Measurements from ENCODE around the gene DDIAS. TPM values are rescaled to one million over a fixed set of nuclear protein-coding genes. Genes with fewer than 3 reads are reported as not detected.
A peak's percentile ranks its signal among the peaks of the same experiment; 100 is the strongest.

DDIAS gene
- total and polyA plus RNA-seq, 9 of the 15 experiments (the other 6 are each of a cell fraction or from before 2014, with no cell fraction given) = 9.4 to 27.2 (median 23.3) TPM

DNA sequence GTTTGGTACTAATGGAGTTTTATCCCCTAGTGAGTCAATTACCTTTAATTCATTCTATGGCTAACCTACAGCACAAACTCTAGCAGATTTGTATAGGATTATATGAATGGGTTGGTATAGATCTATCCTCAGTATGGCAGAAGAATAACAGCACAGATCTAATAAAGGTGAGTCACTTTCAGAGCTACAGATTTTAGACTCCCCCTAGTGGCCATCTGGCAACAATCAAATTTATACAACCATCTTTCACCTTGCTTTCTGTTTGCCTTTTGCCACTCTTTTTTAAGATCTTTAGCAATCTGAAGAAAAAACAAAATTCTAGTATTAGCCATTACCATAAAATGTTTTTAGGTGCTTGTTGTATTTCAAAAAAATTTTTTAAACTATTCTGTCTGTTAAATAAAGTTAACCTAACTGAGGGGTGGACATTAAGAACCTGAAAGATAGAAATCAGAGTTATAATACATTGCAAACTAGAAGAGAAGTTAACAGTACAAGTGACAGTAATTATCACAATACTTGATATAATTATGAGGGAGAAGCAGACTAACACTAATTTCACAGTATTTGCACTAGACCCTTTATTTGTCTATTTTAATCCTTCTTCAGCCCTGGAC is 25.8 kb downstream of the DDIAS start (continued):
- TF ChIP-seq, protein P1, sequence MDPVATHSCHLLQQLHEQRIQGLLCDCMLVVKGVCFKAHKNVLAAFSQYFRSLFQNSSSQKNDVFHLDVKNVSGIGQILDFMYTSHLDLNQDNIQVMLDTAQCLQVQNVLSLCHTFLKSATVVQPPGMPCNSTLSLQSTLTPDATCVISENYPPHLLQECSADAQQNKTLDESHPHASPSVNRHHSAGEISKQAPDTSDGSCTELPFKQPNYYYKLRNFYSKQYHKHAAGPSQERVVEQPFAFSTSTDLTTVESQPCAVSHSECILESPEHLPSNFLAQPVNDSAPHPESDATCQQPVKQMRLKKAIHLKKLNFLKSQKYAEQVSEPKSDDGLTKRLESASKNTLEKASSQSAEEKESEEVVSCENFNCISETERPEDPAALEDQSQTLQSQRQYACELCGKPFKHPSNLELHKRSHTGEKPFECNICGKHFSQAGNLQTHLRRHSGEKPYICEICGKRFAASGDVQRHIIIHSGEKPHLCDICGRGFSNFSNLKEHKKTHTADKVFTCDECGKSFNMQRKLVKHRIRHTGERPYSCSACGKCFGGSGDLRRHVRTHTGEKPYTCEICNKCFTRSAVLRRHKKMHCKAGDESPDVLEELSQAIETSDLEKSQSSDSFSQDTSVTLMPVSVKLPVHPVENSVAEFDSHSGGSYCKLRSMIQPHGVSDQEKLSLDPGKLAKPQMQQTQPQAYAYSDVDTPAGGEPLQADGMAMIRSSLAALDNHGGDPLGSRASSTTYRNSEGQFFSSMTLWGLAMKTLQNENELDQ (CRISPR knock-in tag; IDR thresholded peaks at IDR 0.05; ENCODE audit: borderline replicate concordance) = no peak
- TF ChIP-seq JUND (IDR thresholded peaks at IDR 0.05; ENCODE audit: borderline replicate concordance, low read depth, low read length) (peak; percentile 80), JUND (tag; IDR thresholded peaks at IDR 0.05; ENCODE audit: borderline replicate concordance, low read depth, low read length) (peak; percentile 81; the same call in 2 of the 3 replicates), FOSL1 (tag; conservative IDR thresholded peaks at IDR 0.05) (peak; percentile 75), CBFA2T3 (IDR thresholded peaks at IDR 0.05) (no peak), ZNF431 (CRISPR knock-in tag; IDR thresholded peaks at IDR 0.05) (no peak), CBX1 (IDR thresholded peaks at IDR 0.05; ENCODE audit: low read depth) (no peak), NEUROD1 (IDR thresholded peaks at IDR 0.05; ENCODE audit: borderline replicate concordance, low read depth, low read length, partially characterized antibody) (no peak), FOXA1 (IDR thresholded peaks at IDR 0.05; ENCODE audit: borderline replicate concordance) (no peak), ZBTB34 (CRISPR knock-in tag; IDR thresholded peaks at IDR 0.05) (no peak), ZNF316 (IDR thresholded peaks at IDR 0.05) (no peak), CBFB (CRISPR knock-in tag; IDR thresholded peaks at IDR 0.05) (no peak), SMARCC2 (IDR thresholded peaks at IDR 0.05; ENCODE audit: low read depth) (no peak), TFAM (CRISPR knock-in tag; conservative IDR thresholded peaks at IDR 0.05) (no peak), ELK1 (CRISPR knock-in tag; IDR thresholded peaks at IDR 0.05) (no peak), ESRRB (CRISPR knock-in tag; IDR thresholded peaks at IDR 0.05; ENCODE audit: borderline replicate concordance) (no peak)
- TF ChIP-seq, protein P2, sequence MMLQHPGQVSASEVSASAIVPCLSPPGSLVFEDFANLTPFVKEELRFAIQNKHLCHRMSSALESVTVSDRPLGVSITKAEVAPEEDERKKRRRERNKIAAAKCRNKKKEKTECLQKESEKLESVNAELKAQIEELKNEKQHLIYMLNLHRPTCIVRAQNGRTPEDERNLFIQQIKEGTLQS (IDR thresholded peaks at IDR 0.05) = peak; percentile 76
- TF ChIP-seq, protein P2 (CRISPR knock-in tag; conservative IDR thresholded peaks at IDR 0.05) = no peak
- TF ChIP-seq, protein P3, sequence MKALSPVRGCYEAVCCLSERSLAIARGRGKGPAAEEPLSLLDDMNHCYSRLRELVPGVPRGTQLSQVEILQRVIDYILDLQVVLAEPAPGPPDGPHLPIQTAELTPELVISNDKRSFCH (CRISPR knock-in tag; IDR thresholded peaks at IDR 0.05) = no peak
- TF ChIP-seq, protein P3 (tag; IDR thresholded peaks at IDR 0.05) = no peak
- TF ChIP-seq, protein P4, sequence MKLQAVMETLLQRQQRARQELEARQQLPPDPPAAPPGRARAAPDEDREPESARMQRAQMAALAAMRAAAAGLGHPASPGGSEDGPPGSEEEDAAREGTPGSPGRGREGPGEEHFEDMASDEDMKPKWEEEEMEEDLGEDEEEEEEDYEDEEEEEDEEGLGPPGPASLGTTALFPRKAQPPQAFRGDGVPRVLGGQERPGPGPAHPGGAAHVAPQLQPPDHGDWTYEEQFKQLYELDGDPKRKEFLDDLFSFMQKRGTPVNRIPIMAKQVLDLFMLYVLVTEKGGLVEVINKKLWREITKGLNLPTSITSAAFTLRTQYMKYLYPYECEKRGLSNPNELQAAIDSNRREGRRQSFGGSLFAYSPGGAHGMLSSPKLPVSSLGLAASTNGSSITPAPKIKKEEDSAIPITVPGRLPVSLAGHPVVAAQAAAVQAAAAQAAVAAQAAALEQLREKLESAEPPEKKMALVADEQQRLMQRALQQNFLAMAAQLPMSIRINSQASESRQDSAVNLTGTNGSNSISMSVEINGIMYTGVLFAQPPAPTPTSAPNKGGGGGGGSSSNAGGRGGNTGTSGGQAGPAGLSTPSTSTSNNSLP (IDR thresholded peaks at IDR 0.05; ENCODE audit: borderline replicate concordance, low read depth, low read length) = peak; percentile 96
